HepG2 (cell line): ENCODE measurements around the gene TBL2. TPM values are rescaled to one million over a fixed set of nuclear protein-coding genes. Genes with fewer than 3 reads are reported as not detected.

ENCODE experiments used
- GABPB1 ChIP-seq: IDR thresholded peaks from 2 replicates; pipeline ENCODE4 v1.6.1; 2016; ENCODE audit warnings: mild to moderate bottlenecking, missing genetic modification reagents, moderate library complexity, missing compliant biosample characterization
- GATAD2A ChIP-seq: IDR thresholded peaks from 2 replicates; pipeline ENCODE4 v1.6.1; 2016
- GPN1 ChIP-seq: sonication (generic); formaldehyde crosslinking; IDR thresholded peaks from 2 replicates; pipeline ENCODE4 v1.5.1; 2020; ENCODE audit warnings: missing genetic modification reagents, borderline replicate concordance
- IRX3 ChIP-seq: sonication (generic); formaldehyde crosslinking; IDR thresholded peaks from 2 replicates; pipeline ENCODE4 v1.8.1; 2023; ENCODE audit warnings: mild to moderate bottlenecking, low read depth, missing genetic modification reagents, borderline replicate concordance
- RAD21 ChIP-seq: fragments of 450-650 bp; formaldehyde crosslinking; IDR thresholded peaks from 2 replicates; pipeline ENCODE4 v1.5.0; 2020; ENCODE audit warnings: mild to moderate bottlenecking
- RBFOX2 ChIP-seq: fragments of 200-400 bp; formaldehyde crosslinking; IDR thresholded peaks from 2 replicates; pipeline ENCODE4 v1.6.1; 2017; ENCODE audit warnings: low read depth, mild to moderate bottlenecking, low read length
- TEAD3 ChIP-seq: optimal IDR thresholded peaks from 2 replicates; pipeline ENCODE3; 2016; ENCODE audit warnings: borderline replicate concordance
- XRCC5 ChIP-seq: fragments of 200-400 bp; formaldehyde crosslinking; optimal IDR thresholded peaks from 2 replicates; pipeline ENCODE3; 2017; ENCODE audit warnings: mild to moderate bottlenecking, low read length
- ZBTB10 ChIP-seq: sonication (generic); formaldehyde crosslinking; IDR thresholded peaks from 2 replicates; pipeline ENCODE4 v1.4.0; 2020; ENCODE audit warnings: missing genetic modification reagents, borderline replicate concordance
- ZBTB20 ChIP-seq: sonication (generic); formaldehyde crosslinking; IDR thresholded peaks from 2 replicates; pipeline ENCODE4 v1.8.1; 2023; ENCODE audit warnings: missing genetic modification reagents, low read depth, mild to moderate bottlenecking, borderline replicate concordance
- ZBTB46 ChIP-seq: sonication (generic); formaldehyde crosslinking; IDR thresholded peaks from 2 replicates; pipeline ENCODE4 v1.4.0; 2020; ENCODE audit warnings: mild to moderate bottlenecking, missing genetic modification reagents, borderline replicate concordance
- ZKSCAN5 ChIP-seq: sonication (generic); formaldehyde crosslinking; IDR thresholded peaks from 2 replicates; pipeline ENCODE4 v1.5.1; 2020; ENCODE audit warnings: mild to moderate bottlenecking, missing genetic modification reagents
- ZNF143 ChIP-seq: sonication (generic); formaldehyde crosslinking; IDR thresholded peaks from 2 replicates; pipeline ENCODE4 v1.4.0; 2020; ENCODE audit warnings: missing genetic modification reagents
- ZNF3 ChIP-seq: IDR thresholded peaks from 2 replicates; pipeline ENCODE4 v1.7.0; 2017; ENCODE audit warnings: inconsistent platforms
- ZNF354B ChIP-seq: sonication (generic); formaldehyde crosslinking; IDR thresholded peaks from 2 replicates; pipeline ENCODE4 v1.8.0; 2022; ENCODE audit warnings: mild to moderate bottlenecking, missing genetic modification reagents
- ZNF362 ChIP-seq: sonication (generic); formaldehyde crosslinking; IDR thresholded peaks from 2 replicates; pipeline ENCODE4 v1.4.0; 2020; ENCODE audit warnings: missing genetic modification reagents, mild to moderate bottlenecking, borderline replicate concordance
- ZNF460 ChIP-seq: sonication (generic); formaldehyde crosslinking; IDR thresholded peaks from 2 replicates; pipeline ENCODE4 v1.5.1; 2020; ENCODE audit warnings: missing genetic modification reagents, mild to moderate bottlenecking, borderline replicate concordance
- ZNF576 ChIP-seq: sonication (generic); formaldehyde crosslinking; IDR thresholded peaks from 2 replicates; pipeline ENCODE4 v1.4.0; 2020; ENCODE audit warnings: mild to moderate bottlenecking, missing genetic modification reagents
- ZNF775 ChIP-seq: sonication (generic); formaldehyde crosslinking; IDR thresholded peaks from 2 replicates; pipeline ENCODE4 v1.4.0; 2020; ENCODE audit warnings: missing genetic modification reagents, mild to moderate bottlenecking, moderate library complexity, borderline replicate concordance
- ZSCAN25 ChIP-seq: sonication (generic); formaldehyde crosslinking; IDR thresholded peaks from 2 replicates; pipeline ENCODE4 v1.8.0; 2022; ENCODE audit warnings: mild to moderate bottlenecking, missing genetic modification reagents
- ZZZ3 ChIP-seq: sonication (generic); formaldehyde crosslinking; IDR thresholded peaks from 2 replicates; pipeline ENCODE4 v1.4.0; 2020; ENCODE audit warnings: missing genetic modification reagents, mild to moderate bottlenecking, borderline replicate concordance
- polyA plus RNA-seq, 8 experiments: library from polyadenylated mRNA; depleted of rRNA in 3 of 8; stranded (reverse) in 7 of 8; unstranded in 1 of 8; fragments of >200 nt; fragmentation: Illumina TruSeq in 4 of 8; extraction: Trizol in 4 of 8; gene quantifications; 2 replicates each; pipeline versions ENCODE4 v1.2.1 to v1.2.3, GENCODE V29; 2011 to 2016; ENCODE audit warnings: low read depth in 4 of 8, missing spikeins in 1 of 8, mixed read lengths in 1 of 8; ENCODE audit not compliant: insufficient read depth in 1 of 8
- total RNA-seq, 5 experiments: library from RNA; depleted of rRNA; stranded (reverse); fragments of >200 nt; fragmentation: Illumina TruSeq; extraction: Trizol; gene quantifications; 2 replicates each; pipeline ENCODE4 v1.2.3, GENCODE V29; 2016; ENCODE audit warnings: low read depth in 1 of 5
- TF ChIP-seq, protein P1 (sequence below): sonication (generic); formaldehyde crosslinking; conservative IDR thresholded peaks from 2 replicates; pipeline ENCODE4 v1.8.0; 2022; ENCODE audit warnings: low read depth, missing genetic modification reagents

TBL2 gene
- total and polyA plus RNA-seq, 2 of the 13 experiments (the other 11 are each of a cell fraction or from before 2014, with no cell fraction given): 43.4 to 47.2 TPM

DNA sequence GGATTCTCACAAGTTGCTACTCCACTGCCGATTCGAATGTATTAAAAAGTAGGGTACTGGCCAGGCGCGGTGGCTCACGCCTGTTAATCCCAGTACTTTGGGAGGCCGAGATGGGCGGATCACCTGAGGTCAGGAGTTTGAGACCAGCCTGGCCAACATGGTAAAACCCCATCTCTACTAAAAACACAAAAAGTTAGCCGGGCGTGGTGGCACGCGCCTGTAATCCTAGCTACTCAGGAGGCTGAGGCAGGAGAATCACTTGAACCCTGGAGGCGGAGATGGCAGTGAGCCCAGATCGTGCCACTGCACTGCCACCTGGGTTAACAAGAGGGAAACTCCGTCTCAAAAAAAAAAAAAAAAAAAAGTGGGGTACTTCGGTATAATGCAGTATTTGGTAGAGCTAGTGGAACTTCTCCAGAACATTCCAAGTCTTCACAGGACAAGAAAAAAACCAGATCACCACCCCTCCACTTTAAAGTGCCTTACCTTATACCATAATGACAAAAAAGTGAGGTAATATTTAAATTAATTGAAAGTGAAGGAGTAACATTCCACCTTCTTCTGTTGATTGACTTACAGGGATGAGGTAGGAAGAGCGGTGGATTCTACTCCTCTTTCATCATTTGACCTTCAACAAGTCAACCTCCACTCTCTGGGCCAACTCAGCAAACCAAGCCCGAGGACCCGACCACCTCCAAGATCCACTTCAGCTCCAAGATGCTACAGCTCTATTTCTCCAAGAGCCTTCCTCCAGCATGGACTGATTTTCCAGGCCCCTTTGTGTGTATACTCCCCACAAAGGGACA is 58.3 kb downstream of the TBL2 start (continued):
- no peak for TF ChIP-seq ZNF576 (CRISPR knock-in tag)
- TF ChIP-seq ZNF143 (CRISPR knock-in tag): no peak
- TF ChIP-seq ZNF362 (CRISPR knock-in tag): peak; percentile 51; the same call in 1 of the 2 replicates
- TF ChIP-seq TEAD3: peak; percentile 40
- 0 out of 2 replicates have a peak, but pooled peaks have one; percentile 29 for TF ChIP-seq RBFOX2
- TF ChIP-seq ZKSCAN5 (CRISPR knock-in tag): no peak
- TF ChIP-seq ZNF775 (CRISPR knock-in tag): no peak
- TF ChIP-seq IRX3 (CRISPR knock-in tag): no peak
- peak; percentile 83; the same call in 1 of the 2 replicates for TF ChIP-seq ZNF3 (CRISPR knock-in tag)
- TF ChIP-seq ZNF354B (CRISPR knock-in tag): no peak
- no peak for TF ChIP-seq ZBTB10 (CRISPR knock-in tag)
- TF ChIP-seq, protein P1, sequence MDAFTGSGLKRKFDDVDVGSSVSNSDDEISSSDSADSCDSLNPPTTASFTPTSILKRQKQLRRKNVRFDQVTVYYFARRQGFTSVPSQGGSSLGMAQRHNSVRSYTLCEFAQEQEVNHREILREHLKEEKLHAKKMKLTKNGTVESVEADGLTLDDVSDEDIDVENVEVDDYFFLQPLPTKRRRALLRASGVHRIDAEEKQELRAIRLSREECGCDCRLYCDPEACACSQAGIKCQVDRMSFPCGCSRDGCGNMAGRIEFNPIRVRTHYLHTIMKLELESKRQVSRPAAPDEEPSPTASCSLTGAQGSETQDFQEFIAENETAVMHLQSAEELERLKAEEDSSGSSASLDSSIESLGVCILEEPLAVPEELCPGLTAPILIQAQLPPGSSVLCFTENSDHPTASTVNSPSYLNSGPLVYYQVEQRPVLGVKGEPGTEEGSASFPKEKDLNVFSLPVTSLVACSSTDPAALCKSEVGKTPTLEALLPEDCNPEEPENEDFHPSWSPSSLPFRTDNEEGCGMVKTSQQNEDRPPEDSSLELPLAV (CRISPR knock-in tag): no peak
- TF ChIP-seq ZBTB20 (CRISPR knock-in tag): no peak
- TF ChIP-seq RAD21 (CRISPR knock-in tag): no peak
- no peak for TF ChIP-seq ZZZ3 (CRISPR knock-in tag)
- no peak; the same call in 1 of the 2 replicates for TF ChIP-seq GABPB1
- TF ChIP-seq GPN1 (CRISPR knock-in tag): no peak
- no peak for TF ChIP-seq XRCC5
- no peak for TF ChIP-seq ZBTB46 (CRISPR knock-in tag)
- TF ChIP-seq ZSCAN25 (CRISPR knock-in tag): peak; percentile 93
- peak; percentile 71; the same call in 1 of the 2 replicates for TF ChIP-seq ZNF460 (CRISPR knock-in tag)
- TF ChIP-seq GATAD2A: 0 out of 2 replicates have a peak, but pooled peaks have one; percentile 10
